PC-9 (cell line): Measurements from ENCODE around the gene MGAT5. TPM values are rescaled to one million over a fixed set of nuclear protein-coding genes. Genes with fewer than 3 reads are reported as not detected.

Source experiments
- BruUV-seq: library from RNA; stranded (reverse); fragments of 400-500 nt; replicated peaks from 2 replicates; lab custom pipeline; 2021; lab: Mats Ljungman, UMichigan
- CTCF ChIA-PET: fragments of 300-600 bp; sonication (Branson Sonifier 250); formaldehyde crosslinking; loops from one replicate; lab custom pipeline; 2022; ENCODE audit warnings: antibody characterized with exemption; lab: Charles Lee
- POLR2A ChIA-PET: fragments of 300-600 bp; sonication (Branson Sonifier 250); formaldehyde crosslinking; loops from one replicate; lab custom pipeline; 2022; ENCODE audit warnings: antibody characterized with exemption; ENCODE audit not compliant: unreplicated experiment; lab: Charles Lee
- DNase-seq, 2 experiments: peaks; one replicate each; pipeline versions ENCODE4 v3.0.0 to v3.0.0-alpha.2; 2015 to 2022; ENCODE audit warnings: mixed read lengths in 1 of 2
- H2AFZ ChIP-seq: fragments of 200-600 bp; sonication (generic); 2 replicates; pipeline ENCODE4 v1.8.1; 2017; ENCODE audit warnings: antibody characterized with exemption
- H3F3A ChIP-seq: fragments of 200-600 bp; sonication (generic); 2 replicates; pipeline ENCODE4 v1.8.1; 2017; ENCODE audit warnings: antibody characterized with exemption, mild to moderate bottlenecking, low read depth; ENCODE audit not compliant: insufficient read depth
- H3K27ac ChIP-seq: fragments of 200-600 bp; sonication (generic); 2 replicates; pipeline ENCODE4 v1.6.1; 2016; ENCODE audit warnings: mixed run types
- H3K27me3 ChIP-seq: fragments of 200-600 bp; sonication (generic); 2 replicates; pipeline ENCODE4 v1.6.1; 2016; ENCODE audit warnings: low read depth, mixed run types; ENCODE audit not compliant: insufficient read depth
- H3K36me3 ChIP-seq: fragments of 200-600 bp; sonication (generic); 2 replicates; pipeline ENCODE4 v1.6.1; 2016; ENCODE audit warnings: low read depth, mixed run types
- H3K4me1 ChIP-seq: fragments of 200-600 bp; sonication (generic); replicated peaks from 2 replicates; pipeline ENCODE4 v1.6.1; 2016; ENCODE audit warnings: mixed run types; ENCODE audit not compliant: insufficient read depth
- H3K4me2 ChIP-seq: fragments of 200-600 bp; sonication (generic); 2 replicates; pipeline ENCODE4 v1.6.1; 2017; ENCODE audit warnings: mixed run types
- H3K4me3 ChIP-seq: fragments of 200-600 bp; sonication (generic); 2 replicates; pipeline ENCODE4 v1.6.1; 2016; ENCODE audit warnings: mixed run types
- H3K79me2 ChIP-seq: fragments of 200-600 bp; sonication (generic); 2 replicates; pipeline ENCODE4 v1.6.1; 2017; ENCODE audit warnings: low read depth, mixed run types
- H3K9me2 ChIP-seq: fragments of 200-600 bp; sonication (generic); 2 replicates; pipeline ENCODE4 v1.8.1; 2017; ENCODE audit warnings: mild to moderate bottlenecking; ENCODE audit not compliant: insufficient read depth
- H3K9me3 ChIP-seq: fragments of 200-600 bp; sonication (generic); 2 replicates; pipeline ENCODE4 v1.8.1; 2016; ENCODE audit warnings: low read depth; ENCODE audit not compliant: insufficient read depth
- H4K20me1 ChIP-seq: fragments of 200-600 bp; sonication (generic); 2 replicates; pipeline ENCODE4 v1.8.1; 2017; ENCODE audit not compliant: insufficient read depth
- CTCF ChIP-seq: fragments of 200-600 bp; sonication (generic); conservative IDR thresholded peaks from 2 replicates; pipeline ENCODE4 v1.6.1; 2017; ENCODE audit warnings: mixed run types, antibody characterized with exemption, mild to moderate bottlenecking, moderate library complexity
- EZH2 ChIP-seq: fragments of 200-600 bp; sonication (generic); IDR thresholded peaks from 2 replicates; pipeline ENCODE4 v1.8.0; 2017; ENCODE audit warnings: antibody characterized with exemption, low read depth
- intact Hi-C: fragments of 100-400 bp; cut with micrococcal nuclease; formaldehyde crosslinking; loops from one replicate; pipeline ENCODE4 v1.10.0; 2022; ENCODE audit not compliant: unreplicated experiment
- total RNA-seq: library from RNA; stranded (reverse); gene quantifications from 2 replicates; pipeline ENCODE4 v1.2.3, GENCODE V29; 2021

MGAT5 gene
- total RNA-seq, 1 experiment from 2014 or later = 33.5 TPM

DNA sequence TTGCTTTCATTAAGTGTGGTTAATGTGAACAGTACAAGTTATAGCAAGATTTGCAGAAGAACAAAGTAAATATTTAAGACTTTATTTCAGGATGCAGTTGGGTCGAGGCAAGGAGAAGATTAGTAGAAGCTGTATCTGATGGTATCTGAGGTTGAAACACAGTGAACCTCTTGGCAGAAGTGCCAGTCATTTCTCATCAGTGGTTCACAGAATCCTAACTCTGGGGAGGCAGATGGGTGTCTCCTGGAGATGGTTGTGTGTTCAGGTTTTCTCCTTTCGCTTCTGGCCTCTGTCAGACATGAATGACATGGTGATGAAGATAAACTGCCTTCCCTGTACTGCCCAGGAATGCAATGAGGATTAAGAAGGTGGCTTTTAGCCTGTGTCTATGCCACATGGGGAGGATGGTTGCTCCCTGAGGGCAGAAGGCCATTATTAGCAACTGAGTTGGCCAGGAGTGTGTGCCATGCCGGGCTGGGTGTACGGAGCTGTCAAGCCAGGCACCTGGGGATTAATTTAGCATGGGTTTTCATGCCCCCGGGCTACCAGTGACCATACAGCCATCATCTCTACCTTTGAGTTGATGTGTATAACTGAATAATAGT is 28.0 kb downstream of the MGAT5 start:
- Histone ChIP-seq H3K36me3 (no peaks in the 10 kb centered on the region), H3K4me1 (no peaks in the 10 kb centered on the region), H3K9me2 (no peaks in the 10 kb centered on the region), H3K4me2 (no peak overlapping the region), H3K79me2 (no peaks in the 10 kb centered on the region), H3K27ac (no peak overlapping the region), H2AFZ (no peak overlapping the region), H3F3A (no peaks in the 10 kb centered on the region), H3K27me3 (no peaks in the 10 kb centered on the region), H3K4me3 (no peak overlapping the region), H3K9me3 (no peaks in the 10 kb centered on the region), H4K20me1 (no peaks in the 10 kb centered on the region)
- CTCF ChIA-PET = no interaction called here
- TF ChIP-seq CTCF (no peak), EZH2 (no peak)
- DNase-seq = no peak
- BruUV-seq = no TSS peak
- POLR2A ChIA-PET = no interaction called here
- intact Hi-C loops = no loop called here

DNA sequence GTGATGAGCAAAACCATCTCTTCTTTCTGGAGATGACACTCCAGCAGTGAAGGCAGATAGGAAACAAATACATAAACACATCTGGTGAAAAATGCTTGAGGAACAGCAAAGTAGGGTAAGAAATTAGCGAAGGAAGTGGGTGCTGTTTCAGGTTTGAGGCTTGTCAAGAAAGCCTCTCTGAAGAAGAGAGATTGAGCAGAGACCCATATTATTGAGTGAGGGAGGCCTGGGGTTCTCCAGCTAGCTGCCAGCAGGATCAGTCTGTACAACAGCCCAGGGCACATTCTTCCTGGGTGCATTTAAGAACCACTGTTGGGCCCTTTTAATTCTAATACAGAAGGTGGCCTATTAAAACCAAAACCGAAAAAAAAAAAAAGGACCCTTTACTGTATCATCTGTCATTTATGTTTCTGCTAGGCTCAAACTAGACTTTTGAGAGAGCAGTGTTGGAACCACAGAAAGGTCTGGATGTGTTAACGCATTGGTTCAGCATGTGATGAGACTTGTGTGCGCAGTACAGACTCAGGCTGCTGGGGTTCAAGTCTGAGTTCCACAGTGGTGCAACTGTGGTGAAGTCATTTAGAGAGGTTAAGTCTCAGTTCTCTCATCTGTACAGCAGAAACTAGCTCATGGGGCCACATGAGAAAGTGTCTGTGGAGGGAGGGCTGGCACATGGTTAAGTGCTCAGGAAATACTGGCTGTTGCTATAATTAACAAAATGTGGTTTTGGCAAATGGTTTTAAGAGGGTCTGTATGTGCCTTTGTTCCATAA is 28.9 kb downstream of the MGAT5 start:
- intact Hi-C loops = no loop called here
- H3K9me3 ChIP-seq = no peaks in the 10 kb centered on the region

DNA sequence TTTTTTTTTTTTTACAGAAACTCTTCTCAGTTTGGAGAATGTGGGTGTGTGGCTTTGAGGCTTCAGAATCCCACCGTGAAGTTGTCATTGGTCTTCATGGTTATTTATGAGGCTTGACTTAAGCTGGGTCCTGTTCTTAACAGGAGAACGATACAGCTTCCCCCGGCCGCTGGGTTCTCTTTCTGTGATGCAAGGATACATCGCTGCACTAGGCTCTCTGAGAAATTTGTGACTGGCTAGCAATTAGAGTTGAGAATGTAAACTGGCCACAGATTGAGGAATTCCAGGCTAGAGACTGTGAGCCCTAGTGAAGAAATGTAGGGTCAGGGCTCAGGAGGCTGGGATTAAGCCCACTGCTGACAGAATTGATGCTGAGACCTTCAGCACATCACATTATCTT is 29.8 kb downstream of the MGAT5 start:
- Histone ChIP-seq H3K4me3 (no peak overlapping the region), H3K79me2 (no peaks in the 10 kb centered on the region), H4K20me1 (no peaks in the 10 kb centered on the region), H3K27ac (no peak overlapping the region), H3K9me3 (no peaks in the 10 kb centered on the region), H3K9me2 (no peaks in the 10 kb centered on the region), H2AFZ (no peak overlapping the region), H3K4me1 (no peaks in the 10 kb centered on the region), H3K36me3 (no peaks in the 10 kb centered on the region), H3F3A (no peaks in the 10 kb centered on the region), H3K27me3 (no peaks in the 10 kb centered on the region), H3K4me2 (no peak overlapping the region)
- CTCF ChIA-PET = no interaction called here
- intact Hi-C loops = no loop called here
- no peak for TF ChIP-seq CTCF
- no peak for TF ChIP-seq EZH2
- BruUV-seq = no TSS peak
- DNase-seq = no peak
- POLR2A ChIA-PET = no interaction called here

More for the DNA sequence above, 28.9 kb downstream of the MGAT5 start:
- Histone ChIP-seq H3K4me3 (no peak overlapping the region), H3K27me3 (no peaks in the 10 kb centered on the region), H3K4me1 (no peaks in the 10 kb centered on the region), H3F3A (no peaks in the 10 kb centered on the region), H3K27ac (no peak overlapping the region), H4K20me1 (no peaks in the 10 kb centered on the region), H3K9me2 (no peaks in the 10 kb centered on the region), H3K36me3 (no peaks in the 10 kb centered on the region), H2AFZ (no peak overlapping the region), H3K79me2 (no peaks in the 10 kb centered on the region), H3K4me2 (no peak overlapping the region)
- TF ChIP-seq EZH2 (no peak), CTCF (no peak)
- BruUV-seq = no TSS peak
- ChIA-PET CTCF (no interaction called here), POLR2A (no interaction called here)
- no peak for DNase-seq
